Stimulated activated CD4-positive, alpha-beta T cell treated with anti-CD3 and anti-CD28 coated beads, Interleukin-12 subunit alpha, Interleukin-12 subunit beta, amount 100 ng/mL, for 48 hours (primary cell): Measurements from ENCODE around the gene HSP90B1.

Source experiments
- DNase-seq, 3 donors: peaks; one replicate each; pipeline ENCODE4 v3.0.0-alpha.2; 2020; ENCODE audit warnings: low read depth in 2 of 3, low spot score in 1 of 3

HSP90B1 gene

GRCh38 chr12:103969391-103969790, 39.2 kb downstream of the HSP90B1 start:
- no peak for DNase-seq

- DNase-seq = no peak
Measured at GRCh38 chr12:103973909-103974308, 43.7 kb downstream of the HSP90B1 start.

GRCh38 chr12:103975368-103975767, 45.2 kb downstream of the HSP90B1 start:
- no peak for DNase-seq

- no peak for DNase-seq
Measured at GRCh38 chr12:103978384-103978982, 48.3 kb downstream of the HSP90B1 start.

- DNase-seq = no peak
Measured at GRCh38 chr12:103986829-103987228, 56.6 kb downstream of the HSP90B1 start.

- DNase-seq = no peak
Measured at GRCh38 chr12:103994235-103994634, 64.0 kb downstream of the HSP90B1 start.

GRCh38 chr12:103996595-103996994, 66.4 kb downstream of the HSP90B1 start:
- DNase-seq = no peak

GRCh38 chr12:103997286-103997900, 67.2 kb downstream of the HSP90B1 start:
- no peak for DNase-seq
